Prostate gland (tissue), 2 donors: ENCODE measurements around the gene MAD1L1. TPM values are rescaled to one million over a fixed set of nuclear protein-coding genes. Genes with fewer than 3 reads are reported as not detected.

Experiments
- DNase-seq: peaks from one replicate; pipeline ENCODE4 v3.0.0-alpha.2; 2019; ENCODE audit warnings: low spot score
- H3K27ac ChIP-seq, 2 donors: fragments of 200-600 bp; sonication (generic); 2 replicates each; pipeline ENCODE4 v1.5.1; 2017 to 2019
- H3K27me3 ChIP-seq: fragments of 200-600 bp; sonication (generic); replicated peaks from 2 replicates; pipeline ENCODE4 v1.5.1; 2019; ENCODE audit not compliant: insufficient read depth
- H3K36me3 ChIP-seq, 2 donors: fragments of 200-600 bp; sonication (generic); 1 replicate in 1 of 2; 2 replicates in 1 of 2; pipeline versions ENCODE4 v1.5.1 to v1.8.1; 2017 to 2019
- H3K4me1 ChIP-seq: fragments of 200-600 bp; sonication (generic); replicated peaks from 2 replicates; pipeline ENCODE4 v1.5.1; 2019
- H3K4me3 ChIP-seq, 2 donors: fragments of 200-600 bp; sonication (generic); 2 replicates each; pipeline ENCODE4 v1.5.1; 2017 to 2019
- H3K9me3 ChIP-seq: fragments of 200-600 bp; sonication (generic); 2 replicates; pipeline ENCODE4 v1.5.1; 2017
- POLR2A ChIP-seq: fragments of 450-650 bp; IDR thresholded peaks from one replicate; pipeline ENCODE4 v1.6.1; 2016; ENCODE audit warnings: antibody characterized with exemption, mild to moderate bottlenecking
- POLR2AphosphoS5 ChIP-seq: sonication (generic); formaldehyde crosslinking; IDR thresholded peaks from one replicate; pipeline ENCODE4 v1.6.1; 2017; ENCODE audit warnings: antibody characterized with exemption
- WGBS: methylation state at CpG from one replicate; pipeline ENCODE4 v1.1.5; 2018; 5-methylcytosine and 5-hydroxymethylcytosine counted together
- intact Hi-C: fragments of 100-400 bp; cut with DNase I; formaldehyde crosslinking; loops from one replicate; pipeline ENCODE4 v1.14.2; 2022
- total RNA-seq, 2 donors: library from RNA; depleted of rRNA; stranded (reverse); fragments of >200 nt; gene quantifications; one replicate each; pipeline ENCODE4 v1.1.0, GENCODE V29; 2016
- TF ChIP-seq, protein P1 (sequence below), 4 experiments: fragments of 200-600 bp in 2 of 4; fragments of 450-650 bp in 2 of 4; sonication (generic) in 2 of 4; IDR thresholded peaks; 1 replicate in 3 of 4; 2 replicates in 1 of 4; pipeline ENCODE4 v1.5.1; 2016 to 2019; ENCODE audit warnings: antibody characterized with exemption in 4 of 4, mild to moderate bottlenecking in 2 of 4, moderate library complexity in 2 of 4

The MAD1L1 gene
- total RNA-seq, 2 donors from 2014 or later: 79.3 to 91.9 TPM

DNA sequence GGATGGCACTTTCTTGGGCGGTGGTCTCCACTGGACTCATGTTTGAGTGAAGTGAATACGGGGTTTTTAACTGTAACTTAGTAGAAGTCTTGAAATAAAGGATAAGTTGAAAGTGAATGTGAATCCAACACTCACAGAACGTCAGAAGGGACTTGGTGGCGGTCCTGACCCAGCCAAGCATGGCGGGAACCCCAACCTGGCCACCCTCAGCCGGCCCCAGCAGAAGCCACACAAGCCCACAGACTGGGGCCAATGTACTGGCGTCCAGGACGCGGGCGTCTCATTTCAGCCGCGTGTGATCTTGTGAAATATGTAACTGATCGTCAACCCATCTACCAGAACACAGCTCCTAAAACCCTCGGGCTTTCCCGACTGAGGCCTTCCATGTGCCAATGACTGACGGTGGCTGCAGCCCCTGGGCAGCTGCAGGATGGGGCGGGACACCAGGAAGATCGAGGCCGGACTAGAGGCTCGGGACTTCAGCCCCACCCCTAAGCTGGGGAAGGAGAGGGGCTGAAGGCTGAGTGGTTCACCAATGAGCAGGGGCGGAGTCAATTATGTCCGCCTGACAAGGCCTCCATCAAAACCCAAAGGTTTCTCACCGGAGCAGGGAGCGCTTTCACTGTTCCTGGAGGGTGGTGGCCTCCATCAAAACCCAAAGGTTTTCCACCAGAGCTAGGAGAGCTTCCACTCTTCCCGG, 161.5 kb downstream of the MAD1L1 start:
- no peak for DNase-seq
- Histone ChIP-seq H3K27ac (no peak overlapping the region), H3K36me3 (no peaks in the 10 kb centered on the region), H3K27me3 (no peaks in the 10 kb centered on the region), H3K4me1 (no peaks in the 10 kb centered on the region), H3K4me3 (no peak overlapping the region), H3K9me3 (no peaks in the 10 kb centered on the region)
- WGBS: 95% methylated on average over 25 of the region's 25 CpGs
- intact Hi-C loops: no loop called here
- no peak for TF ChIP-seq POLR2A
- TF ChIP-seq, protein P1, sequence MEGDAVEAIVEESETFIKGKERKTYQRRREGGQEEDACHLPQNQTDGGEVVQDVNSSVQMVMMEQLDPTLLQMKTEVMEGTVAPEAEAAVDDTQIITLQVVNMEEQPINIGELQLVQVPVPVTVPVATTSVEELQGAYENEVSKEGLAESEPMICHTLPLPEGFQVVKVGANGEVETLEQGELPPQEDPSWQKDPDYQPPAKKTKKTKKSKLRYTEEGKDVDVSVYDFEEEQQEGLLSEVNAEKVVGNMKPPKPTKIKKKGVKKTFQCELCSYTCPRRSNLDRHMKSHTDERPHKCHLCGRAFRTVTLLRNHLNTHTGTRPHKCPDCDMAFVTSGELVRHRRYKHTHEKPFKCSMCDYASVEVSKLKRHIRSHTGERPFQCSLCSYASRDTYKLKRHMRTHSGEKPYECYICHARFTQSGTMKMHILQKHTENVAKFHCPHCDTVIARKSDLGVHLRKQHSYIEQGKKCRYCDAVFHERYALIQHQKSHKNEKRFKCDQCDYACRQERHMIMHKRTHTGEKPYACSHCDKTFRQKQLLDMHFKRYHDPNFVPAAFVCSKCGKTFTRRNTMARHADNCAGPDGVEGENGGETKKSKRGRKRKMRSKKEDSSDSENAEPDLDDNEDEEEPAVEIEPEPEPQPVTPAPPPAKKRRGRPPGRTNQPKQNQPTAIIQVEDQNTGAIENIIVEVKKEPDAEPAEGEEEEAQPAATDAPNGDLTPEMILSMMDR (IDR thresholded peaks at IDR 0.05): no peak
- TF ChIP-seq POLR2AphosphoS5: no peak

DNA sequence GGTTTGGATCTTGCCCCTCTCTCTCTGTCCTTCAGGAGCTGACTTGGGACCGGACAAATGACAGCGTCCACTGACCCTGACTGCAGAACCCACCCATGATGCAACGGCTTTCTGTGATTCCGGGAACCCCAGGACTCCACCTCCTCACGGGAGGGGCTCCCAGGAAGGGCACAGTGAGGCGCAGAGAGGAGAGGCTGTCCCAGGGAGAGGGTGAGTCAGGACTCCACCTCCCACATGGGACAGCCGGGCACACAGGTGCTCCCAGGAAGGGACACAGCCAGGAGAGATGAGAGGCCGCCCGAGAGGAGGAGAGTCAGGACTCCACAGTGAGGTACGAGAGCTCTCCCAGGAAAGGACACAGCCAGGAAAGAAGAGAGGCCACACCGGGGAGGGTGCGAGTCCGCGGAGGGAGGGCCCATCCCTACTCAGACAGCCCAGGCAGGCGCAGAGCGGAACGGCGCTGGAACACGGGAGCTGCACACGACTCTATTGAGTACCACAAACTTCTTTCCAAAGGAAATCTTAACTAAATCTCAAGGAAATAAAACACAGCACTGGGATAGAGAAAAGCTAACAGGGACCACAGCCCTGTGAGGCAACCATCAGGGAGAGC, 162.5 kb downstream of the MAD1L1 start:
- 87% methylated on average over 19 of the region's 20 CpGs for WGBS
- Histone ChIP-seq H3K36me3 (no peaks in the 10 kb centered on the region), H3K27ac (no peak overlapping the region), H3K4me1 (no peaks in the 10 kb centered on the region), H3K9me3 (no peaks in the 10 kb centered on the region), H3K4me3 (no peak overlapping the region), H3K27me3 (no peaks in the 10 kb centered on the region)
- intact Hi-C loops: no loop called here
- no peak for DNase-seq
- TF ChIP-seq POLR2AphosphoS5 (no peak), POLR2A (no peak)
- TF ChIP-seq, protein P1 (IDR thresholded peaks at IDR 0.05): no peak

DNA sequence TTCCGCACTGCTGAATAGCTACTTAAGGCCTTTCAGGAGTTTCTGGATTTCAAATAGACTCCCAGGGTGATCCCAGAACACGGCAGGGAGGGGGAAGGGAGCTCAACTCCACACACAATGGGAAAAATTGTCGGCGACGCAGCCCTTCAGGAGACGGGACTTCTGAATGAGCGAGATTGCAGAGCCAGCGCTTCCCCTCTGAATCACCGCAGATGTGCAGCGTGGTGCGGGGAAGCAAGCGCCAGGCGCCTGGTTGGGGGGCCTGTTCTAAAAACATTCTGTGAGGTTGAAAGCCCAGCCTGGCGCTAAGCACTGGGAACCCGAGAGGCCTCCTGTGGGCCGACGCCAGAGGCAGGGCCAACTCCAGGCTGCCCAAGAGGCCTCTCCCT, 163.3 kb downstream of the MAD1L1 start:
- no peaks in the 10 kb centered on the region for H3K27me3 ChIP-seq
- WGBS: 90% methylated on average over 17 of the region's 17 CpGs
- DNase-seq: no peak
- intact Hi-C loops: no loop called here
- H3K36me3 ChIP-seq: no peaks in the 10 kb centered on the region
- TF ChIP-seq POLR2AphosphoS5: no peak
- no peak overlapping the region for H3K4me3 ChIP-seq
- H3K4me1 ChIP-seq: no peaks in the 10 kb centered on the region
- H3K9me3 ChIP-seq: no peaks in the 10 kb centered on the region
- no peak overlapping the region for H3K27ac ChIP-seq

DNA sequence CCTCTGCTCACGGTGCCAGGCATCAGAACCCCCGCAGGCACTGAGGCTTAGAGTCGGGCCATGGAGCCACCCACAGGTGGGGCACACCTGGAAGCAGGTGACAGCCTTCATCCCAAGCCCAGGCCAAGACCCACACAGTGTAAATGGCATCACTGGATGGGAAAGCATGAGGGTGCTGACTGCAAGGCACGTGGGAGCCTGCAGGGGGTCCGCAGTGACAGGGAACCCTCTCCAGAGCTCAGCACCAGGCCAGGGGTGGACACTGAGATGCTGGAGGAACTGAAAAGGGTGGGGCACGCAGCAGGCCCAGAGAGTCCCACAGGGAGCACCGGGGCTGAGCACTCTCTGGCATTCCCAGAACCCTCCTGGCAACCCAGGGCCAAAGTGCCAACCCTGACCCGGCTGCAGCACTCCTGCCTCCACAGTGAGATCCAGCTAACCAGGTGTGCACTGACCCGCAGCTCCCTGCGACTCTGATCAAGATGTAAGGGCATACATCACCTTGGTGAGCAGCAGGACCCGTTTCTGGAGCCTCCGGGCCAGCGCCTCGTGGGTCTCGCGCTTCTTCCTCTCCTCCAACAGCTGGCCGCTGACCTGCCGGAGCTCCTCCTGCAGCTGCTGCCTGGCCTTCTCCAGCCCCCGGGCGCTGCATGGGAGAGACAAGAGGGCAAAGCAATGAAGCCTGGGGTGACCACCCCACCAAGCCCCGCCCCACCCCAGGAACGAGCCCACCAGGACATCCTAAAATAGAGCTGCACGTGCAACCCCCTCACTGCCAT, 163.9 kb downstream of the MAD1L1 start:
- DNase-seq: no peak
- intact Hi-C loops: no loop called here
- Histone ChIP-seq H3K9me3 (no peaks in the 10 kb centered on the region), H3K36me3 (no peaks in the 10 kb centered on the region), H3K27me3 (no peaks in the 10 kb centered on the region), H3K27ac (no peak overlapping the region), H3K4me3 (no peak overlapping the region), H3K4me1 (no peaks in the 10 kb centered on the region)
- 88% methylated on average over 23 of the region's 23 CpGs for WGBS
- TF ChIP-seq, protein P1 (IDR thresholded peaks at IDR 0.05): no peak
- no peak for TF ChIP-seq POLR2AphosphoS5
- TF ChIP-seq POLR2A: no peak

DNA sequence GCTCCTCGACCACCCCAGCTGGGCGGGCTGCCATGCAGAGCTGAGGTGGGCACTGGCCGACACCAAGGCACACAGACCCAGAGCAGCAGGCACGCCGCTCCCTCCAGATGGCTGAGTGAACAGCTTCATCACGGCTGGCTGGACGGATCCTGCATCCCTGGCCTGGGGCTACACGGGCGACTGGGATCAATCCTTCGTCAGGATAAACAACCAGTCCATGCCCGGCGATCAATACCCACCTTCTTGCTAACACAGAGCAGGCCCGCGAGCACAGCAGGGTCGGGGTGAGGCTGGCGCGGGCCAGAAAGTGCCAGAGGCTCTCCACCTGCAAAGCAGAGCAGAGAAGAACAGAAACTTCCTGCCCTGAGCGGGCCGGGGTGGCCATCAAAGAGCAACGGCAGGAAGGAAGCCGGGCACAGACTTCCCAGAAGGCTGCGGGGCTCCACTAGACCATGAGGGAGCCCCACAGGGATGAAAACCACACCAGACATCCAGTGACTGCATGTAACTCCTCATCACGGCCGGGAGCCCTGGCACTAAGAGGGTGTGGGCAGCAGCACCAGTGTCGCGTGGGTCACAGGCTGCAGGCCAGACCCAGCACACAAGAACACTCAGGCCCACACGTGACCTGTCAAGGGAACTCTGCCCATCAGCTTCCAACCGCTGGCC, 166.4 kb downstream of the MAD1L1 start:
- intact Hi-C loops: no loop called here
- H3K4me1 ChIP-seq: no peaks in the 10 kb centered on the region
- WGBS: 91% methylated on average over 28 of the region's 28 CpGs
- TF ChIP-seq POLR2AphosphoS5 (no peak), POLR2A (no peak)
- TF ChIP-seq, protein P1 (IDR thresholded peaks at IDR 0.05): no peak
- no peaks in the 10 kb centered on the region for H3K36me3 ChIP-seq
- DNase-seq: no peak
- H3K27ac ChIP-seq: no peak overlapping the region
- no peaks in the 10 kb centered on the region for H3K27me3 ChIP-seq
- H3K9me3 ChIP-seq: no peaks in the 10 kb centered on the region
- no peak overlapping the region for H3K4me3 ChIP-seq
